GM13976 (cell line): ENCODE data around the gene UQCC2.

Source experiments
- DNase-seq: peaks from one replicate; pipeline ENCODE4 v3.0.0; 2012; ENCODE audit warnings: low spot score
- CTCF ChIP-seq: IDR thresholded peaks from 2 replicates; pipeline ENCODE4 v1.5.1; 2012; ENCODE audit warnings: borderline replicate concordance, mild to moderate bottlenecking; ENCODE audit not compliant: insufficient read depth; ENCODE audit errors: extremely low read depth, missing control alignments, control extremely low read depth
- in situ Hi-C: fragments of 300-500 bp; cut with MboI; formaldehyde crosslinking; loops from one replicate; pipeline ENCODE4 v1.12.0; 2022; ENCODE audit warnings: low sequenced_read_pairs, mixed read lengths, inconsistent platforms; ENCODE audit not compliant: unreplicated experiment

Gene UQCC2

GRCh38 chr6:33679761-33680160 is 31.7 kb downstream of the UQCC2 start:
- in situ Hi-C loops, result no loop called here
- DNase-seq, result no peak

GRCh38 chr6:33678932-33679490 is 32.5 kb downstream of the UQCC2 start:
- DNase-seq, result no peak
- no peak for TF ChIP-seq CTCF
- in situ Hi-C loops, result no loop called here

More at GRCh38 chr6:33679761-33680160, 31.7 kb downstream of the UQCC2 start:
- TF ChIP-seq CTCF, result no peak

GRCh38 chr6:33678233-33678931 is 33.1 kb downstream of the UQCC2 start:
- no peak for TF ChIP-seq CTCF
- DNase-seq, result no peak
- in situ Hi-C loops, result no loop called here

- in situ Hi-C loops, result no loop called here
Measured at GRCh38 chr6:33677689-33678088, 33.8 kb downstream of the UQCC2 start.

GRCh38 chr6:33677143-33677660 is 34.3 kb downstream of the UQCC2 start:
- DNase-seq, result no peak
- in situ Hi-C loops, result no loop called here
- no peak for TF ChIP-seq CTCF

More at GRCh38 chr6:33677689-33678088, 33.8 kb downstream of the UQCC2 start:
- TF ChIP-seq CTCF, result no peak
- DNase-seq, result no peak

GRCh38 chr6:33676416-33677142 is 34.9 kb downstream of the UQCC2 start:
- no peak for TF ChIP-seq CTCF
- in situ Hi-C loops, result no loop called here
- no peak for DNase-seq
